Hepatocyte (in vitro differentiated cells): ENCODE results near the gene TPD52L2. TPM values are rescaled to one million over a fixed set of nuclear protein-coding genes. Genes with fewer than 3 reads are reported as not detected.
"Not testable (repeated sequence)": the region's sequence is repeated elsewhere in the genome, so short reads cannot be mapped to it uniquely, and the experiment has no call there.

ENCODE experiments used
- DNase-seq: peaks from one replicate; pipeline ENCODE4 v3.0.0-alpha.2; 2016; ENCODE audit warnings: low spot score
- H2AFZ ChIP-seq: fragments of 200-600 bp; sonication (generic); 2 replicates; pipeline ENCODE4 v1.6.0; 2016; ENCODE audit warnings: antibody characterized with exemption, mild to moderate bottlenecking
- H3K27ac ChIP-seq: fragments of 200-600 bp; sonication (generic); 2 replicates; pipeline ENCODE4 v1.5.1; 2016; ENCODE audit warnings: mild to moderate bottlenecking
- H3K27me3 ChIP-seq: fragments of 200-600 bp; sonication (generic); 2 replicates; pipeline ENCODE4 v1.6.1; 2016
- H3K36me3 ChIP-seq: fragments of 200-600 bp; sonication (generic); replicated peaks from 2 replicates; pipeline ENCODE4 v1.5.1; 2016; ENCODE audit warnings: low read depth; ENCODE audit not compliant: insufficient read depth
- H3K4me1 ChIP-seq: fragments of 200-600 bp; sonication (generic); 2 replicates; pipeline ENCODE4 v1.5.1; 2016; ENCODE audit warnings: mild to moderate bottlenecking, moderate library complexity; ENCODE audit not compliant: insufficient read depth
- H3K4me2 ChIP-seq: fragments of 200-600 bp; sonication (generic); 2 replicates; pipeline ENCODE4 v1.6.0; 2016
- H3K4me3 ChIP-seq: fragments of 200-600 bp; sonication (generic); 2 replicates; pipeline ENCODE4 v1.5.1; 2016; ENCODE audit warnings: mild to moderate bottlenecking
- H3K79me2 ChIP-seq: fragments of 200-600 bp; sonication (generic); 2 replicates; pipeline ENCODE4 v1.6.0; 2017; ENCODE audit warnings: mild to moderate bottlenecking
- H3K9me2 ChIP-seq: fragments of 200-600 bp; sonication (generic); replicated peaks from 2 replicates; pipeline ENCODE4 v1.6.0; 2017; ENCODE audit warnings: mild to moderate bottlenecking; ENCODE audit not compliant: insufficient read depth
- H3K9me3 ChIP-seq: fragments of 200-600 bp; sonication (generic); 2 replicates; pipeline ENCODE4 v1.5.1; 2016; ENCODE audit warnings: low read depth, mild to moderate bottlenecking
- H4K20me1 ChIP-seq: fragments of 200-600 bp; sonication (generic); 2 replicates; pipeline ENCODE4 v1.6.0; 2016; ENCODE audit warnings: mild to moderate bottlenecking; ENCODE audit not compliant: insufficient read depth, poor library complexity, severe bottlenecking
- CTCF ChIP-seq: fragments of 200-600 bp; sonication (generic); IDR thresholded peaks from 2 replicates; pipeline ENCODE4 v1.5.1; 2016; ENCODE audit warnings: antibody characterized with exemption, mild to moderate bottlenecking; ENCODE audit not compliant: poor library complexity
- EZH2 ChIP-seq: fragments of 200-600 bp; sonication (generic); IDR thresholded peaks from 2 replicates; pipeline ENCODE4 v1.6.1; 2016; ENCODE audit warnings: antibody characterized with exemption, mild to moderate bottlenecking, borderline replicate concordance
- EZH2phosphoT487 ChIP-seq: fragments of 200-600 bp; sonication (generic); IDR thresholded peaks from one replicate; pipeline ENCODE4 v1.6.1; 2018; ENCODE audit warnings: antibody characterized with exemption, mild to moderate bottlenecking, low read depth, moderate library complexity; ENCODE audit not compliant: unreplicated experiment, severe bottlenecking
- WGBS: methylation state at CpG from one replicate; pipeline ENCODE4 v1.1.6; 2016; ENCODE audit warnings: low lambda C conversion rate; ENCODE audit errors: missing lambda C conversion rate; 5-methylcytosine and 5-hydroxymethylcytosine counted together
- polyA plus RNA-seq: library from polyadenylated mRNA; unstranded; fragments of >200 nt; fragmentation: Nextera tagmentation; extraction: Ambion mirVana; gene quantifications from 2 replicates; pipeline ENCODE4 v1.2.1, GENCODE V29; 2016
- total RNA-seq: library from RNA; depleted of rRNA; stranded (reverse); fragments of >200 nt; gene quantifications from 2 replicates; pipeline ENCODE4 v1.2.3, GENCODE V29; 2014

TPD52L2 gene
- total and polyA plus RNA-seq, 2 experiments from 2014 or later: 83.2 to 93.8 TPM

GRCh38 chr20:63868264-63868663 is 3.2 kb downstream of the TPD52L2 start:
- 99% methylated on average over 5 of the region's 5 CpGs for WGBS
- no peaks in the 10 kb centered on the region for H3K36me3 ChIP-seq
- no peak overlapping the region for H3K27ac ChIP-seq
- no peak overlapping the region for H3K4me2 ChIP-seq
- DNase-seq: no peak
- H3K27me3 ChIP-seq: no peaks in the 10 kb centered on the region
- H3K9me3 ChIP-seq: no peaks in the 10 kb centered on the region
- H3K4me1 ChIP-seq: peaks cover 14% of the 10 kb centered on the region
- TF ChIP-seq CTCF: no peak
- TF ChIP-seq EZH2phosphoT487: no peak
- no peak for TF ChIP-seq EZH2
- no peak overlapping the region for H3K4me3 ChIP-seq
- H3K79me2 ChIP-seq: peaks cover 54% of the 10 kb centered on the region
- H4K20me1 ChIP-seq: peaks cover 10% of the 10 kb centered on the region
- H3K9me2 ChIP-seq: no peaks in the 10 kb centered on the region
- H2AFZ ChIP-seq: no peak overlapping the region

DNA sequence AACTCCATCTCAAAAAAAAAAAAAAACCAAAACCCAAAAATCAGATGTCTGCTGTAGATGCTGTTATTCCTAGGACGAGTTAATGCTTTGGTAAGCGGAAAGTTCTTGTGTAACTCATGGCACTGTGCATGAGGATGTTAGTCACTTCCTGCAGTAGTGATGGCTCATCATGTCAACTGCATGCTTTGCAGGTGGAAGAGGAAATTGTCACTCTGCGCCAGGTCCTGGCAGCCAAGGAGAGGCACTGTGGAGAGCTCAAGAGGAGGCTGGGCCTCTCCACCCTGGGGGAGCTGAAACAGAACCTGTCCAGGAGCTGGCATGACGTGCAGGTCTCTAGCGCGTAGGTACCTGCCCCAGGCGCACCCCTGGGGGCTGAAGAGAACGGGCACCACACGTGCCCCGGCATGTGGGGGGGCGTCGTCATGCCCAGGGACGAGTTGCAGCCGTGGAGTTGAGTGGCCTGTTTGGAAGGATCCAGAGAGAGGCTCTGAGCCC is 8.5 kb downstream of the TPD52L2 start:
- Histone ChIP-seq H3K79me2 (peaks cover 58% of the 10 kb centered on the region), H3K4me1 (no peaks in the 10 kb centered on the region), H3K4me3 (no peak overlapping the region), H3K27me3 (no peaks in the 10 kb centered on the region), H2AFZ (no peak overlapping the region), H3K9me3 (no peaks in the 10 kb centered on the region), H4K20me1 (peaks cover 19% of the 10 kb centered on the region), H3K9me2 (no peaks in the 10 kb centered on the region), H3K4me2 (no peak overlapping the region), H3K36me3 (no peaks in the 10 kb centered on the region), H3K27ac (no peak overlapping the region)
- no peak for TF ChIP-seq EZH2phosphoT487
- no peak for DNase-seq
- WGBS: 96% methylated on average over 14 of the region's 14 CpGs

DNA sequence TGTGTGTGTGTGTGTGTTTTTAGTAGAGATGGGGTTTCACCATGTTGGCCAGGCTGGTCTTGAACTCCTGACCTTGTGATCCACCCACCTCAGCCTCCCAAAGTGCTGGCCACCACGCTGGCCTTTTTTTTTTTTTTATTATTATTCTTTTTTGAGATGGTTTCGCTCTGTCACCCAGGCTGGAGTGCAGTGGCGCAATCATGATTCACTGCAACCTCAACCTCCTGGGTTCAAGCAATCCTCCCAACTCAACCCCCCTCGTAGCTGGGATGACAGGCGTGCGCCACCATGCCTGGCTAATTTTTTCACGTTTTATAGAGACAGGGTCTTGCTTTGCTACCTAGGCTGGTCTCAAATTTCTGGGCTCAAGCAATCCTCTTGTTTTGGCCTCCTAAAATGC is 9.2 kb downstream of the TPD52L2 start:
- not testable (repeated sequence) for H3K4me3 ChIP-seq, H2AFZ ChIP-seq, H3K9me2 ChIP-seq, H3K4me2 ChIP-seq, H3K36me3 ChIP-seq, H3K9me3 ChIP-seq, DNase-seq, H3K27me3 ChIP-seq, H3K27ac ChIP-seq, H3K4me1 ChIP-seq
- peaks cover 22% of the 10 kb centered on the region for H4K20me1 ChIP-seq
- H3K79me2 ChIP-seq: peaks cover 53% of the 10 kb centered on the region
- WGBS: 96% methylated on average over 7 of the region's 7 CpGs

DNA sequence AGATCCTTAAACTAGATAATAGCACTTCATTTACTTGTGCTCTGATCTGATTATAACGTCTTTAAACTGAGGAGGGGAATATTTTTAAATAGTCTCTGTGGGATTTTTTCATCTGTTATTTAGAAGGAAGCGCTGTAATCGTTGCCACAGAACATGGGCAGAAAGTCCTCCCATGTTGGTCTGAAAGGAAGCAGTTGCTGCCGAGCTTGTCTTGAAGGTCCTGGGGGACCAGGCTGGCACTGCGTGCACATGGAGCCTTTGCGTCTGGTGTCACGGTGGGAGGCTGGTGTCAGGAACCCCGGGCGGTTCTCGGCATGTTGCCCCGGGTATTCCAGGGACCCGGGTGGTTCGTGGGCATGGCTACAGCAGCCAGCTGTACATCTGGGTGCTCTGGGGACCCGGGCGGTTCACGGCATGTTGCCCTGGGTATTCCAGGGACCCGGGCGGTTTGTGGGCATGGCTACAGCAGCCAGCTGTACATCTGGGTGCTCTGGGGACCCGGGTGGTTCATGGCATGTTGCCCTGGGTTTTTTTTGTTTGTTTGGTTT is 11.5 kb downstream of the TPD52L2 start:
- WGBS: 97% methylated on average over 18 of the region's 19 CpGs
- H3K4me3 ChIP-seq: no peak overlapping the region
- TF ChIP-seq EZH2phosphoT487 (no peak), EZH2 (no peak), CTCF (no peak)
- no peaks in the 10 kb centered on the region for H3K9me3 ChIP-seq
- no peaks in the 10 kb centered on the region for H3K36me3 ChIP-seq
- no peak overlapping the region for H2AFZ ChIP-seq
- H3K4me2 ChIP-seq: no peak overlapping the region
- H3K9me2 ChIP-seq: no peaks in the 10 kb centered on the region
- no peak overlapping the region for H3K27ac ChIP-seq
- H3K4me1 ChIP-seq: no peaks in the 10 kb centered on the region
- no peaks in the 10 kb centered on the region for H3K27me3 ChIP-seq
- H4K20me1 ChIP-seq: peaks cover 22% of the 10 kb centered on the region
- peaks cover 45% of the 10 kb centered on the region for H3K79me2 ChIP-seq
- no peak for DNase-seq
